ENCODE measurements around the gene CA5B.
"Not testable (repeated sequence)": the region's sequence is repeated elsewhere in the genome, so short reads cannot be mapped to it uniquely, and the experiment has no call there.

CA5B gene

GRCh38 chrX:15804563-15804962 is 66.5 kb downstream of the CA5B start:
- no peak for DNase-seq (ENCODE audit: low read depth)
- no peak overlapping the region for H3K4me3 ChIP-seq (ENCODE audit: low read depth, low read length)

GRCh38 chrX:15808254-15808653 is 70.2 kb downstream of the CA5B start:
- H3K4me3 ChIP-seq (ENCODE audit: low read depth, low read length), result no peak overlapping the region
- DNase-seq (ENCODE audit: low read depth), result no peak

- H3K4me3 ChIP-seq (ENCODE audit: low read depth, low read length), result no peak overlapping the region
- no peak for DNase-seq (ENCODE audit: low read depth)
These were observed 74.3 kb downstream of the CA5B start for GRCh38 chrX:15812192-15812938.

DNA sequence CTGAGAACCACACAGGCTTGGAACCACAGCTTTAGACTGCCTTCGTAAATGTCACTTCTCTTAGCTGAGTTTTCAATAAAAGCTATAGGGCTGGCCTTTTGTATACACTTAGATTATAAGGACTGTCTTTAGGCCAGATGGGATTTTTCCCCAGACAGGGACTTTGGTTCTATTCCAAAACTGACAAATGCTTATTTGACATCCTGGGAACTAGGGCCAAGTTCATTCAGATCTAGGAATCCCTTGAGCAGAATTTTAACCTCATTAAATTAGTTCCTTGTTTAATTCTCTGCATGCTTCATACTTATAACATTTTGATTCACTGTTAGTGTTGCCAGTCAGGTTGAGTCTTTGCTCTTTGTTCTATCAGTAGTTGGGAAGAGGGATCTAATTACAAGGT is 75.3 kb downstream of the CA5B start:
- DNase-seq (ENCODE audit: low read depth), result no peak
- no peak overlapping the region for H3K4me3 ChIP-seq (ENCODE audit: low read depth, low read length)

- DNase-seq (ENCODE audit: low read depth), result no peak
- H3K4me3 ChIP-seq (ENCODE audit: low read depth, low read length), result no peak overlapping the region
These were observed 76.8 kb downstream of the CA5B start for GRCh38 chrX:15814771-15815365.

- DNase-seq (ENCODE audit: low read depth), result no peak
- no peak overlapping the region for H3K4me3 ChIP-seq (ENCODE audit: low read depth, low read length)
These were observed 77.8 kb downstream of the CA5B start for GRCh38 chrX:15815779-15816437.

DNA sequence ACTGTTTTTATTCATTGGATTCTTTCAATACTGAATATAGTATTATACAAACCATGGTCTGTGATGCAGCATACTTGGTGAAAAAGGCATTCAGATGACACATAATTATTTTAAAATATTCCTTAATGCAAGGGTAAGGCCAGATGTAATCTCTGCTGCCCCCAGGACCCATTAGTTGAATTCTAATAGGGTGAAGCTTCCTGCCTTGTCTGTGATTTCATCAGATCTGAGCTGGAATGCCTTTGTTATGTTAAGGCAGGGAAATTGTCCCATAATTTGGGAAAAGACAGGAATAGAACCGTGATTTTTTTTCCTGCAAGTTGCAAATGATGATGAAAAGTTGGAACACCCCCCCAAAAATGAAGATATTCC is 78.4 kb downstream of the CA5B start:
- DNase-seq (ENCODE audit: low read depth), result no peak
- no peak overlapping the region for H3K4me3 ChIP-seq (ENCODE audit: low read depth, low read length)

GRCh38 chrX:15816886-15817285 is 78.8 kb downstream of the CA5B start:
- no peak for DNase-seq (ENCODE audit: low read depth)
- no peak overlapping the region for H3K4me3 ChIP-seq (ENCODE audit: low read depth, low read length)

DNA sequence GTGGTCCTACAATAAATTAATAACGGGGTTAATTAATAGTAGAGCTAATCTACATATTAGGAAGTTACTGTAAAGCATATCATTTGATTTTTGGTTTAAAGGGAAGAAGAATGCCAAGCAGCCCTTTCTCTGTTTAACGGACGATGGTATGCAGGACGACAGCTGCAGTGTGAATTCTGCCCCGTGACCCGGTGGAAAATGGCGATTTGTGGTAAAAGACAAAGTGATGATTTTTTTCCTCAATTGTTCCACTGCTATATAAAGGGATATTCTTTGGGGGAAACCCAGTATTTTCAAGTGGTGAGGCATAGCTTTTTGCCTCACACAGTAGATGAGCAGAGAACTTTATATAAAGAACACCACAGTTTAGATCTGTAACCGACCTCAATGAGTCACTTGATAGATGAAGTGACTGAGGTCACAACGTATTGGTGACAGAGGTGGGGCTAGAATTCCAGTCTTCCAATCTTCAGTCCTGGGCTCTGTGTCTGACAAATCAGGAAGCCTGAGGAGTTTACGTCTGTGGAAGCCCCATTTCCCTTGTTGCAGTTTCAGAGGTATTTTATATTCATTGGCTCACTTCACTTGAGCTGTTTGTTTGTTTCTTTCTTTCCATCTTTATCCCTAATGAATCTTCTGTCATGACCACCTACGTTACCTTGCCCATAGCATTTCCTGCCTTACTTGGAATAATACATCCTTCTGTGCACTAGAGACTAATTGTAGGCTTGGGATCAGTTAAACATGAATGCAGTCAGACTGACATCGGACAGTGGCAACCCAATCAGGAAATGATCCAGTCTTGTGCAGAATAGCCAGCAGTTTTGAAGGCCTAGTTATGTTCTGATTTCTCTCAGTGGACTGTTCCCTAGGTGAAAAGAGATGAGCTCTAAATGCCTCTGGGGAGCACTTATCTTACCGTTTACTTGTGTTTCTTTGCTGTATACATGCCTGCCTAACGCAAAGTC is 82.3 kb downstream of the CA5B start:
- H3K4me3 ChIP-seq (ENCODE audit: low read depth, low read length), result no peak overlapping the region
- no peak for DNase-seq (ENCODE audit: low read depth)

- no peak overlapping the region for H3K4me3 ChIP-seq (ENCODE audit: low read depth, low read length)
- no peak for DNase-seq (ENCODE audit: low read depth)
These were observed 84.9 kb downstream of the CA5B start for GRCh38 chrX:15822922-15823321.

DNA sequence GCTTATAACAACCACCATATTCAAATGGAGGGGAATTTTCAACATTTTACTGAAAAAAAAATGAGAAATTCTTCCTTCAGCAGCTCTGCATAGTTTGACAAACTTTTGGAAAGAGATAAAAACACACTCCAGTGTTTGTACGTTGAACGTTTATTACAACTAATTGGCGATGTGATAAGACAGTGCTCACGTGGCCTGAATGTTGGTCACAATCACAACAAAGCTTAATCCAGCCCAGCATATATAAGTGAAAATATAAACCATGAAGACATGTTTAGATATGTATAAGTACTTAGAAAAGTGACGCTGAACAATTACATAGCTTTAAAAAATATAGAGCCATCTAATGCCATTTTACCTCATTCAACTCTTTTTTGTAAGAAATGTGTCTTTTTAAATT is 87.9 kb downstream of the CA5B start:
- DNase-seq (ENCODE audit: low read depth), result no peak
- H3K4me3 ChIP-seq (ENCODE audit: low read depth, low read length), result no peak overlapping the region

GRCh38 chrX:15829217-15829616 is 91.1 kb downstream of the CA5B start:
- no peak for DNase-seq (ENCODE audit: low read depth)
- H3K4me3 ChIP-seq (ENCODE audit: low read depth, low read length), result no peak overlapping the region

- not testable (repeated sequence) for DNase-seq (ENCODE audit: low read depth); H3K4me3 ChIP-seq (ENCODE audit: low read depth, low read length)
These were observed 93.3 kb downstream of the CA5B start for GRCh38 chrX:15831347-15831746.

- H3K4me3 ChIP-seq (ENCODE audit: low read depth, low read length), result no peak overlapping the region
- DNase-seq (ENCODE audit: low read depth), result no peak
These were observed 96.0 kb downstream of the CA5B start for GRCh38 chrX:15834053-15834452.

DNA sequence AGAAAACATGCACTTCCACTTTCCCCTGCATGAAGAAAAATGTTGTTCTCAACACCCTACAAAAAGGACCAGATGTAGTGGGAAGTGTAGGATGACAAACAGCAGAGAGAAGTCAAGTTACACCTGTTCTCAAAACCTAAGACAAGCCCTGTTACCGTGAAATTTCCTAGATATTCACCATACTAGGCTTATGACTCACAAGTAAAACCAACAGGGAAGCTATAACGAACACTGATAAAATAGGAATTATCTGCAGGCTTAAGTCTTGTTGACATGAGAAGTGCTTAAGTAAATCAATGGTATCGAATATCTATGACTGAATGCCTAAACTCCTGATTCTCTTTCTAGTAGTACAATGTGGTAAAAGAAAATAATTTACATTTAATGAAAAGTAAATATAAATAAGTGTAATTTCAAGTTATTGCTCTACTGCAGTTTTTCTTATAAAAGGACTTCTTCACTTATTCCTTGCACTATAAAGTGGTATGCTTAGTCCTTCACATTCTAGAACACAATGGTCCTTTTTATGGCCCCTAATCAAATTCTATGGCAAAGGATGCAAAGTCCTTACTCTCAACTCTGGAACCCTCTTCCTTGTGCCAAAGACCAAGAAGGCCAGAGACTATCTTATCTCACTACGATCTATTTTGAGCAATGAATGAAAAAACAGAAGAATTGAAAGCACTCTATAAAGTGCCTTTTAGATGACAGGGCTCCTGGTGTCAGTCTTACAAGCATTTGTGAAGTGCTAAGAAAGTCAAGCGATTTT is 96.9 kb downstream of the CA5B start:
- no peak overlapping the region for H3K4me3 ChIP-seq (ENCODE audit: low read depth, low read length)
- DNase-seq (ENCODE audit: low read depth), result no peak
